GM19463 (cell line): ENCODE measurements around the gene LRRC28.

Experiments
- ATAC-seq: cut with Tn5 transposase; IDR thresholded peaks from one replicate; pipeline ENCODE4 v1.9.1; 2021; ENCODE audit warnings: mild to moderate bottlenecking, moderate library complexity; ENCODE audit not compliant: unreplicated experiment

The LRRC28 gene

GRCh38 chr15:99335508-99335907, 84.2 kb downstream of the LRRC28 start:
- no peak for ATAC-seq

GRCh38 chr15:99336794-99337193, 85.5 kb downstream of the LRRC28 start:
- ATAC-seq: no peak

DNA sequence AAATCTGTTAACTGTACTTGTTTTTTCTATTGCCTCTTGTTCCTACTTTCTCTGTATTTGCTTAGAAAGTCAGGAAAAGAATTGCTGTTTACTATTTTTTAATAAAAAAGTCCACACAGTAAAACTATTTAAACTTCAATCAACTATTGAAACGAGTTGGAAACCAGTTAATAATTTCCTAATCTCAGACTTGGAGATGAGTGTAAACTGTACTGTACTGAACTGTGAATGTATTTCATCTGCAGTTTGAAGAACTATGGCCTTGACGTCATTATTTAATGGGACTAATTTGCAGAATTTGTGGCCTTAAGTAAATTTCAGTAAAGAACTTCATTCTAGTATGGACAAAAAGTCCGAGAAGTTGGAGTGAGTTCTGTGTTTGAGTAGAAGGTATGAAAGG, 89.1 kb downstream of the LRRC28 start:
- ATAC-seq: no peak

DNA sequence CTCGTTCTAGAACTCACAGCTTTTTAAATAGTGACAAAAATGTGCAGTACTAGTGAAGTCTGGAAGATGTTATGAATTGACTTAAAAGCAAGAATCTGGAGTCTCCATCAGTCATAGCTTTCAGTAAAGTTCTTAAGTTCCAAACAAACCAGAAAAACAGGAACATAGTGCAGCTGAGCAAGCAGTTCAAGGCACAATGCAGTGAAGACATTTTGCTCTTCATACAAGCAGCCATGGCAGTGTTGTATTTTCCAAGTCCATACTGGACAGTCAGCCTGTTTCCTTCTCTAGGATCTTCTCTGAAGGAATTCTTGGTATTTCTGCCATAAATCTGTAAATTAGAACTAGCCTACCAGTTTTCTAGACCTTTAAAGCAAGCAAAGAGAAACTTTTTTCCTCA, 90.5 kb downstream of the LRRC28 start:
- no peak for ATAC-seq

DNA sequence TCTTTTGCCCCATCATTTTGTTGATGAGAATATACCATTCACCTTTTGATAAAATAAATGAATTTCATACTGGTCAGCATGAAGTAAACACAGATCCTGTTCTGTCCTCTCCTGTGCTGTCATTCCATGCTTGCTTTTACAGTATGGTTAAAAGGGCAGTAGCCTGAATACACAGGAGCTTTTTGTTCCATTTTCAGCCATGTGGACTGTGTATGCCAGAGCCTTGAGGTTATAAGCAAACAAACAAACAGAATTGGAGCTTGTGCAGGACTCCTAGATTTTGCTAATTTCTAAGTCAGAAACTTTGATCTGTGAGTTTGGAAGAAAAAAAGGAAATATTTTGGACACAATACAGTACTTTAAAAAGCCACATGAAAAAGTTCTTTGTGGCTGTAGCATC, 91.9 kb downstream of the LRRC28 start:
- no peak for ATAC-seq

GRCh38 chr15:99343881-99344551, 92.7 kb downstream of the LRRC28 start:
- no peak for ATAC-seq

- no peak for ATAC-seq
Measured at GRCh38 chr15:99344639-99345038, 93.4 kb downstream of the LRRC28 start.

DNA sequence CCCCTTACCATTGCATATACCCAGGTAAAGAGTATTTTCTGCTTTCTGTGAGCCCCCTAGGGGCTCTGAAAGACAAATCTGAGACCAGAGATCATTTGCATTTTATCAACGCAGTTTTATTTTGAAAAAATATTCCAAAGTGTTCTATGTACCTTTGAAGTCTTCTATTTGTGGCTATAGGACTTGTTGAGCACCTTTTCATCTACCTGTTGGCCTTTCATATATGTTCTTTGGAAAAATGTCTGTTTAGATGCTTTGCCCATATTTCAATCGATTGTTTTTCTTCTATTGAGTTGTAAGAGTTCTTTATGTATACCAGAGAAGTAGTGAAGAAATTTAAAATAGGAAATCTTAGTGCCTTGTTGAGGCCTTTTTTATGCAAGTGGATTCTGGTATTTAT, 94.0 kb downstream of the LRRC28 start:
- ATAC-seq: no peak

GRCh38 chr15:99345832-99346462, 94.7 kb downstream of the LRRC28 start:
- ATAC-seq: peak; percentile 40

GRCh38 chr15:99347574-99347973, 96.3 kb downstream of the LRRC28 start:
- no peak for ATAC-seq

DNA sequence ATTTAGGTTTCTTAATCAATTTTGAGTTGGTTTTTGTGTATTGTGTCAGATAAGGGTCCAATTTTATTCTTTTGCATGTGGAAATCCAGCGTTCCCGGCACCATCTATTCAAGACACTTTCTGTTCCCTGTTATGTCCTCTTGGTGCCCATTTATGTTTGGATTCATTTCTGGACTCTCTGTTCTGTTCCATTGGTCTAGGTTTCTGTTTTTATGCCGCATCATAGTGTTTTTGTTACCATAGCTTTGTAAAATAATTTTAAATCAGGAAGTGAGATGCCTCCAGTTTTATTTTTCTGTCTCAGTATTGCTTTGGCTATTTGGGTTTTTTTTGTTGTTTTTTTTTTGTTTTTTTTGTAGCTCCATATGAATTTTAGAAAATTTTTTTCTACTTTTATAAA, 97.1 kb downstream of the LRRC28 start:
- no peak for ATAC-seq

DNA sequence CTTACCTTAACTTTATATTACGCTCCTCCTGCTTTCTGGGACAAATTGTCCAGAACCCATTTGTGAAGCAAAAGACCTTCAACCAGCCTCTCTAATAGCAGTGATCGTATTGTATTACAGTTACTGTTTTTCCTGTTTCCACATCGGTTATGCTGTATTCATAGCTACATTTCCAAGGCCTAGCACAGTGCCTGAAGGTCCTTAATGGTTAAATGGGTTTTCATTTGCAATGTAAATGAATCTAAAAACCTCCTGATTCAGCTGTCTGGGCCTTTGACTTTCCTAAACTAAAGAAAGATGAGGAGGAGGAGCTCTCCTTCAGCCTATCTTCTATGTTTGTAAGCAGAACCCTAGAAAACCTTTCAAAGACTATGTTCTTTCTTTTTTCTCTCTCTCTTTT, 99.1 kb downstream of the LRRC28 start:
- ATAC-seq: no peak

DNA sequence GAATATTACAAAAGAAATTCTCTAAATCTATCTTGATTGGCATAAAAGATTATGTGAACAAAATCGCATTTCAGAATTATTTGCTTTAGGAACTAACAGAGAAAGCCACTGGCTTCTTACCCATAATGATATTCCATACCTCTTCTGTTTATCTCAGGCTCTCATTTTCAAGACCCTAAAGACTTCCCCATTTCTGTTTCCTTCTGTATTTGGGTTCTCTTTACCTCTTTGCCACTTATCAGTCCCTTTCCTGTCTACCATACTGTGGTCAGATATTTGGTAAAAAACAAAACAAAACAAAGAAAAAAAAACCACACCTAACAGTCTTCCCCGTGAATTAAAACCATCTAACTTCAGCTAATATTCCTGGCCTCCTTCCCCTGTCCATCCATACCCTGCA, 108.5 kb downstream of the LRRC28 start:
- no peak for ATAC-seq

DNA sequence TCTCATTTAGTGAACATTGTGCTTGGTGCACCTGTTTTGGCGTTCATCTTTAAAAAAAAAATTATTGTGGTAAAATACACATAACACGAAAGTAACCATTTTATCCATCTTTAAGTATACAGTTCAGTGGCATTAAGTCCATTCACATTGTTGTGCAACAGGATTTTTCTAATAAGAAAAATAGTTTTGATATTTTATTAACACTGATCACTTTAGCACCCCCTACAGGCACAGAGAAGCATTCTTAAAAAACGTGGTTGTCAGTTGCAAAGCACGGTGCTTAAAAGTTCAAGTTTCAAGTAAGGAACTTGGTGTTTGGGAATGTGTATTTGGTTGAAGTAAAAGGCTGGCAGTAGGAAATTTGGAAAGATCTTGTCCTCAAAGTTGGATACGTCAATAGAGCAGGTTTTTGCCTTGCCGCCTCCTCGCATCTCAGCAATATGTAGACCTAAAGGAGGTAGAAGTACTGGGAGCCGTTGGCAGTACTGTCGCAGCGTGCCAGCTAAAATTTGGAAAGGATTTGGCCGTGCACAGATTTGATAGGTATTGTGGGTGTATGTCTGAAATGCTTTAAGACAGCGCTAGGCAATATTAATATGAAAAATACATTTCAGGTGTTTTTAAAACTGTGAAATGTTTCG, 110.4 kb downstream of the LRRC28 start:
- no peak for ATAC-seq

GRCh38 chr15:99365242-99365641, 114.0 kb downstream of the LRRC28 start:
- ATAC-seq: peak; percentile 83

GRCh38 chr15:99366013-99366412, 114.7 kb downstream of the LRRC28 start:
- ATAC-seq: no peak

- no peak for ATAC-seq
Measured at GRCh38 chr15:99368743-99369142, 117.5 kb downstream of the LRRC28 start.

- ATAC-seq: no peak
Measured at GRCh38 chr15:99369196-99369595, 117.9 kb downstream of the LRRC28 start.

DNA sequence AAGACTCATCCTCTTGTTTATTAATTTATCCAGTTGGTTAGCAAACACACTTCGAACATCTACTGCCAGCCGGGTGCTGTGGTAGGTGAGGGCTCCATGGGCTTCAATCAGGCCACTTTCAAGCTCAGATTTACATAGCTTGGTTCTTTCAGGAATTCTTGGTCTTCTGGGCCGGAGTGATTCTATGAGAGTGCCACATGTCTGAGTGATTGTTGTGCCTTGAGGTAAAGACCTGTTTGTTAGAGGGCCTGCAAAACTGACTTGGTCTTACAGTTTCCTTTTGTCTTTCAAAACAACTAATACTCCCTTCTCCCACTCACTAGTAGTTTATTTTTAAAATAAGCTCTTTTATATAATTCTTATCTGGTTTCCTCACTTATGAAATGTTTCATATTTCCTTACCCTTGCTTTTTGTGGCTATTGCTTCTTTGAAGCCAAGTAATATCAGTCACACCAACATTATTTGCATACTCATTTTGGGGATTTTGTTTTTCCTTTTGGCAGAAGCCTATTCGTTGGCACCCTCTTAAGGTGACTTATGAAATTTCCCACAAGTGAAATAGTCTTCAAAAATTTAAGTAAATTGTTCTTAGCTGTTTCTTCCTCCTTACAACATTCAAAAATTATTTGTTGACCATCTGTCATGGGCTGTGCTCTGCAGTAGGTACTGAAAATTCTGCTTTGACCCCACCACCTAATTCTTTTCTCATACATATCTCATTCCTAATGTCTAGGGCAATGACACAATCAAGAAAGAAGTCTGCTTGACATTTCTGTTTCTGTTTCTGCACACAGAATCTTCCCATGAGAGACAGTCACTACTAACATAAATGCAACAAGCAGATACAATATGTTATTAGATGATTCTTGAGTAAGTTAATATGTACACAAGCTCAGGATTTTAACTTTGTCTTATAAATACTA, 120.2 kb downstream of the LRRC28 start:
- peak; percentile 91 for ATAC-seq

- ATAC-seq: no peak
Measured at GRCh38 chr15:99385005-99385669, 133.9 kb downstream of the LRRC28 start.

- no peak for ATAC-seq
Measured at GRCh38 chr15:99385865-99386264, 134.6 kb downstream of the LRRC28 start.
